ENCODE results near the gene MAD2L2.

MAD2L2 gene

GRCh38 chr1:11654939-11655808, 25.8 kb downstream of the MAD2L2 start:
- DNase-seq (ENCODE audit: extremely low spot score, insufficient read length, low read depth) (no peak), FAIRE-seq (no peak)

GRCh38 chr1:11654137-11654938, 26.6 kb downstream of the MAD2L2 start, which contains the start of the genes FBXO2 and FBXO44:
Gene FBXO2, minus strand, starts transcription at chr1:11654429. Its CDS starts 89 bp downstream, at chr1:11654340.
Gene FBXO44, plus strand, starts transcription at chr1:11654877. Its CDS starts 959 bp downstream, at chr1:11655836.
- FAIRE-seq (no peak), DNase-seq (ENCODE audit: extremely low spot score, insufficient read length, low read depth) (peak; percentile 48)

- DNase-seq (ENCODE audit: extremely low spot score, insufficient read length, low read depth) (no peak), FAIRE-seq (no peak)
Measured at GRCh38 chr1:11653861-11654136, 27.1 kb downstream of the MAD2L2 start.

GRCh38 chr1:11653101-11653860, 27.7 kb downstream of the MAD2L2 start:
- FAIRE-seq (no peak), DNase-seq (ENCODE audit: extremely low spot score, insufficient read length, low read depth) (no peak)

GRCh38 chr1:11652203-11652780, 28.7 kb downstream of the MAD2L2 start:
- no peak for FAIRE-seq
- no peak for DNase-seq (ENCODE audit: extremely low spot score, insufficient read length, low read depth)

- no peak for FAIRE-seq
- DNase-seq (ENCODE audit: extremely low spot score, insufficient read length, low read depth) = no peak
Measured at GRCh38 chr1:11651017-11651416, 29.9 kb downstream of the MAD2L2 start.

DNA sequence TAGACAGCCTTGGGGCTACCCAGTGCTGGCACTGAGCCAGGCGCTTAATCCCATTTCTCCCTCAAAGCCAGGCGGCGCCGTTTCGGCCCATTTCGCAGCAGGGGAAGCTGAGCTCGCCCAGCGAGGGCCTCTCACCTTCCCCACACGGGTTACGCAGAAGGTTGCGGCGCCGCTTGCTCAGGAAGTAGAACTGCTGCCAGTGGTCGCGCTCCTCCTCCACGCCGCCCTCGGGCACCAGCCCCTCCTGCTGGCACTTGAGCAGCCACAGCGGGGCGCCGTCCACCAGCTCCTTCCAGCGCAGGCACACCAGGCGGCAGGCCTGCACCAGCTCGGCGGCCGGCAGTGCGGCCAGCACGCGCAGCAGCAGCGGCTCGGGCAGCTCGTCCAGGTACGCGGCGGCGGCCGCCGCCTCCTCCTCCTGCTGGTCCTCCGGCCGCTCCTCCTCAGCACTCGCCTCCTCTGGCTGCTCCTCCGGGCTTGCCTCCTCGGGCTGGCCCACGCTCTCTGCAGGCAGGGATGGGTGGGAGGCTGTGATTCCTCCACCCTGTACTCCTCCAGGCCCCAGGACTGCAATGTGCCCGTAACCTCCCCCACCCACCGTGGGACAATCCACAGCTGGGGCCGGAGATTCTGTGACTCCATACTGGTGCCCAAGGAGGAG, 30.5 kb downstream of the MAD2L2 start:
- FAIRE-seq (peak; percentile 18), DNase-seq (ENCODE audit: extremely low spot score, insufficient read length, low read depth) (peak; percentile 47)

GRCh38 chr1:11649624-11650330, 31.2 kb downstream of the MAD2L2 start:
- no peak for FAIRE-seq
- DNase-seq (ENCODE audit: extremely low spot score, insufficient read length, low read depth) = no peak

- FAIRE-seq (no peak), DNase-seq (ENCODE audit: extremely low spot score, insufficient read length, low read depth) (no peak)
Measured at GRCh38 chr1:11649237-11649623, 31.7 kb downstream of the MAD2L2 start.

GRCh38 chr1:11648732-11649158, 32.2 kb downstream of the MAD2L2 start:
- FAIRE-seq = no peak
- no peak for DNase-seq (ENCODE audit: extremely low spot score, insufficient read length, low read depth)

GRCh38 chr1:11648039-11648438, 32.9 kb downstream of the MAD2L2 start:
- DNase-seq (ENCODE audit: extremely low spot score, insufficient read length, low read depth) = no peak
- no peak for FAIRE-seq

- FAIRE-seq (no peak), DNase-seq (ENCODE audit: extremely low spot score, insufficient read length, low read depth) (no peak)
Measured at GRCh38 chr1:11647333-11647732, 33.6 kb downstream of the MAD2L2 start.

- no peak for FAIRE-seq
Measured at GRCh38 chr1:11646317-11646716, 34.6 kb downstream of the MAD2L2 start.

DNA sequence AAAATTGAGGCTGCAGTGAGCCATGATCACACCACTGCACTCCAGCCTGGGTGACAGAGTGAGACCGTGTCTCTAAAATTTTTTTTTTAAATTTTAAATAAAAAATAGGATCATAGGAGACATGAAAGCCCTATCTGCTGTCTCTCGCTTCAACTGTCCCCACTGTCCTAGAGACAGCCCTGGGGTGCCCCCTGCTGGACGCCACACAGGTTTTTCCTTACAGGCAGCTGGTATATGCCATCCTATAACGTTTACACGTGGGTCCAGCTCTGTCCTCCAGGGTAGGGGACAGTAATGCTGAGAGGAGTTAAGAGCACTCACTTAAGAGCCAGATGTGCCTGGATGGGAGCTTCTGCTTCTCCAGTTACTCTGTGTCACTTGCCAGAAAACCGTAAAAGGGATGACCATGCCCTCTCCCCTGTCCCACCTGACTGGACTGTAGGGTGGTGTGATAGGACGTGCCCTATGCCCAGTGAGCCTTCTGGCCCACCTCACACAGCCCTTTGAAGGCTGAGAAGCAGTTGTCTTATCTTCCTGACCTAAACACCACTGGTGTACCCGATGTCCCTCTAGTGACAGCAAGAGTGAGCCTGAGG, 35.2 kb downstream of the MAD2L2 start:
- DNase-seq (ENCODE audit: extremely low spot score, insufficient read length, low read depth) = no peak
- peak; percentile 77 for FAIRE-seq

More at GRCh38 chr1:11646317-11646716, 34.6 kb downstream of the MAD2L2 start:
- DNase-seq (ENCODE audit: extremely low spot score, insufficient read length, low read depth) = no peak

- DNase-seq (ENCODE audit: extremely low spot score, insufficient read length, low read depth) (no peak), FAIRE-seq (no peak)
Measured at GRCh38 chr1:11645270-11645669, 35.7 kb downstream of the MAD2L2 start.

GRCh38 chr1:11643782-11644181, 37.2 kb downstream of the MAD2L2 start:
- DNase-seq (ENCODE audit: extremely low spot score, insufficient read length, low read depth) = no peak
- no peak for FAIRE-seq

- DNase-seq (ENCODE audit: extremely low spot score, insufficient read length, low read depth) = peak; percentile 74
- peak; percentile 86 for FAIRE-seq
Measured at GRCh38 chr1:11642418-11643017, 38.4 kb downstream of the MAD2L2 start.

GRCh38 chr1:11641776-11642305, 39.1 kb downstream of the MAD2L2 start:
- DNase-seq (ENCODE audit: extremely low spot score, insufficient read length, low read depth) (no peak), FAIRE-seq (no peak)
